H1 (cell line): ENCODE measurements around the gene CIROP. TPM values are rescaled to one million over a fixed set of nuclear protein-coding genes. Genes with fewer than 3 reads are reported as not detected.

Source experiments
- CTCF ChIA-PET: fragments of 300-600 bp; sonication (Branson Sonifier 250); formaldehyde crosslinking; loops from one replicate; lab custom pipeline; 2021; ENCODE audit not compliant: partially characterized antibody; lab: Charles Lee
- POLR2A ChIA-PET: fragments of 300-600 bp; sonication (Branson Sonifier 250); formaldehyde crosslinking; loops from one replicate; lab custom pipeline; 2021; ENCODE audit warnings: inconsistent platforms; ENCODE audit not compliant: partially characterized antibody; lab: Charles Lee
- DNase-seq, 2 experiments: peaks; one replicate each; pipeline versions ENCODE4 v3.0.0 to v3.0.0-alpha.2; 2010 to 2022; ENCODE audit warnings: low spot score in 2 of 2, low read depth in 1 of 2, mixed read lengths in 1 of 2
- FAIRE-seq: peaks from 2 replicates; lab custom pipeline; 2011; peaks lifted over from hg19 to GRCh38; lab: Jason Lieb, UNC
- H2AFZ ChIP-seq: 2 replicates; pipeline ENCODE4 v1.8.1; 2012; ENCODE audit warnings: low read length, inconsistent platforms
- H2AK5ac ChIP-seq: 2 replicates; pipeline ENCODE4 v1.6.1; 2013; ENCODE audit warnings: low read depth, low read length
- H2BK120ac ChIP-seq: replicated peaks from 2 replicates; pipeline ENCODE3; 2013; ENCODE audit warnings: low read depth, low read length, inconsistent platforms
- H2BK12ac ChIP-seq: 2 replicates; pipeline ENCODE4 v1.6.1; 2013; ENCODE audit warnings: low read depth, low read length
- H2BK15ac ChIP-seq: 2 replicates; pipeline ENCODE4 v1.6.1; 2013; ENCODE audit warnings: low read length
- H2BK20ac ChIP-seq: 2 replicates; pipeline ENCODE4 v1.6.1; 2013; ENCODE audit warnings: low read length
- H2BK5ac ChIP-seq: 2 replicates; pipeline ENCODE4 v1.6.1; 2013; ENCODE audit warnings: low read depth, low read length
- H3K14ac ChIP-seq: 2 replicates; pipeline ENCODE4 v1.6.1; 2013; ENCODE audit warnings: inconsistent platforms; ENCODE audit not compliant: insufficient read length
- H3K18ac ChIP-seq: 2 replicates; pipeline ENCODE4 v1.6.1; 2013; ENCODE audit warnings: low read length; ENCODE audit errors: extremely low read depth
- H3K23ac ChIP-seq: 2 replicates; pipeline ENCODE4 v1.6.1; 2013; ENCODE audit warnings: inconsistent platforms; ENCODE audit not compliant: insufficient read length
- H3K23me2 ChIP-seq: 2 replicates; pipeline ENCODE4 v1.6.1; 2013; ENCODE audit warnings: low read depth, low read length
- H3K27ac ChIP-seq: 2 replicates; pipeline ENCODE4 v1.6.1; 2011; ENCODE audit warnings: low read depth, low read length, inconsistent platforms
- H3K27me3 ChIP-seq, 4 experiments: replicated peaks in 1 of 4; 1 replicate in 1 of 4; 2 replicates in 3 of 4; pipeline versions ENCODE4 v1.6.1 to v1.8.1; 2011 to 2013; ENCODE audit warnings: low read length in 3 of 4, mild to moderate bottlenecking in 3 of 4, inconsistent platforms in 2 of 4, mixed read lengths in 2 of 4, moderate library complexity in 1 of 4; ENCODE audit not compliant: control insufficient read depth in 3 of 4, insufficient read depth in 3 of 4; ENCODE audit errors: extremely low read depth in 1 of 4
- H3K36me3 ChIP-seq, 4 experiments: 2 replicates each; pipeline versions ENCODE4 v1.6.1 to v1.8.1; 2011 to 2013; ENCODE audit warnings: mild to moderate bottlenecking in 4 of 4, low read length in 3 of 4, moderate library complexity in 2 of 4, control low read depth in 1 of 4, inconsistent platforms in 1 of 4; ENCODE audit not compliant: insufficient read depth in 4 of 4, control insufficient read depth in 2 of 4
- H3K4ac ChIP-seq: replicated peaks from 2 replicates; pipeline ENCODE3; 2013; ENCODE audit warnings: low read length, low read depth, mixed read lengths, inconsistent platforms; ENCODE audit not compliant: insufficient read length
- H3K4me1 ChIP-seq, 4 experiments: replicated peaks in 1 of 4; 1 replicate in 1 of 4; 2 replicates in 3 of 4; pipeline versions ENCODE4 v1.6.1 to v1.8.1; 2011 to 2013; ENCODE audit warnings: low read length in 3 of 4, inconsistent platforms in 2 of 4, mixed read lengths in 1 of 4; ENCODE audit not compliant: insufficient read depth in 4 of 4, control insufficient read depth in 3 of 4
- H3K4me2 ChIP-seq, 2 experiments: 2 replicates each; pipeline versions ENCODE4 v1.6.1 to v1.8.1; 2011 to 2013; ENCODE audit warnings: low read depth in 2 of 2, low read length in 2 of 2, control low read depth in 1 of 2, inconsistent platforms in 1 of 2, mild to moderate bottlenecking in 1 of 2; ENCODE audit not compliant: insufficient read depth in 1 of 2
- H3K4me3 ChIP-seq, 4 experiments: fragments of 200-600, 300-600 bp in 1 of 4; sonication (generic), shearing (Covaris generic), sonication (Bioruptor Twin) in 1 of 4; 2 replicates each; pipeline versions ENCODE4 v1.5.1 to v1.8.1; 2011 to 2016; ENCODE audit warnings: low read length in 4 of 4, low read depth in 3 of 4, control low read depth in 2 of 4, inconsistent platforms in 2 of 4, mild to moderate bottlenecking in 2 of 4, mixed read lengths in 1 of 4, moderate library complexity in 1 of 4; ENCODE audit not compliant: insufficient read depth in 2 of 4; ENCODE audit errors: extremely low read depth in 1 of 4
- H3K56ac ChIP-seq: replicated peaks from 2 replicates; pipeline ENCODE3; 2013; ENCODE audit warnings: low read depth, mild to moderate bottlenecking, mixed read lengths, low read length, inconsistent platforms; ENCODE audit not compliant: insufficient read length
- H3K79me1 ChIP-seq: 2 replicates; pipeline ENCODE4 v1.6.1; 2013; ENCODE audit warnings: low read depth, low read length, control low read depth
- H3K79me2 ChIP-seq, 2 experiments: 2 replicates each; pipeline versions ENCODE4 v1.6.1 to v1.8.1; 2012 to 2013; ENCODE audit warnings: low read length in 2 of 2, mild to moderate bottlenecking in 2 of 2, inconsistent platforms in 1 of 2; ENCODE audit not compliant: insufficient read depth in 2 of 2, control insufficient read depth in 1 of 2
- H3K9ac ChIP-seq, 4 experiments: replicated peaks in 1 of 4; 1 replicate in 1 of 4; 2 replicates in 3 of 4; pipeline versions ENCODE4 v1.6.1 to v1.8.1; 2011 to 2013; ENCODE audit warnings: low read depth in 3 of 4, low read length in 3 of 4, control low read depth in 2 of 4, mild to moderate bottlenecking in 2 of 4, moderate library complexity in 2 of 4, inconsistent platforms in 1 of 4; ENCODE audit errors: extremely low read depth in 1 of 4
- H3K9me3 ChIP-seq, 2 experiments: 2 replicates each; pipeline versions ENCODE4 v1.6.1 to v1.8.1; 2012 to 2013; ENCODE audit warnings: mild to moderate bottlenecking in 2 of 2, moderate library complexity in 2 of 2, control low read depth in 1 of 2, inconsistent platforms in 1 of 2, low read depth in 1 of 2, low read length in 1 of 2, mixed read lengths in 1 of 2; ENCODE audit not compliant: insufficient read depth in 2 of 2
- H4K20me1 ChIP-seq, 2 experiments: replicated peaks in 1 of 2; 2 replicates each; pipeline versions ENCODE3 to v1.8.1; 2011 to 2013; ENCODE audit warnings: inconsistent platforms in 2 of 2, low read length in 2 of 2, mild to moderate bottlenecking in 1 of 2; ENCODE audit not compliant: insufficient read depth in 2 of 2, control insufficient read depth in 1 of 2
- H4K5ac ChIP-seq: 2 replicates; pipeline ENCODE4 v1.6.1; 2013; ENCODE audit warnings: low read length, low read depth, mixed read lengths, inconsistent platforms; ENCODE audit not compliant: insufficient read length
- H4K8ac ChIP-seq: 2 replicates; pipeline ENCODE4 v1.8.0; 2013; ENCODE audit warnings: mild to moderate bottlenecking, moderate library complexity, low read length, inconsistent platforms; ENCODE audit not compliant: insufficient read depth; ENCODE audit errors: extremely low read depth
- H4K91ac ChIP-seq: replicated peaks from 2 replicates; pipeline ENCODE3; 2013; ENCODE audit warnings: low read length, mixed read lengths, inconsistent platforms; ENCODE audit not compliant: insufficient read length
- CBX8 ChIP-seq: fragments of 300-800, 300-1000 bp; sonication (generic); IDR thresholded peaks from 2 replicates; pipeline ENCODE4 v1.7.1; 2016; ENCODE audit warnings: low read depth, low read length, borderline replicate concordance
- CTCF ChIP-seq, 3 experiments: IDR thresholded peaks; 1 replicate in 2 of 3; 2 replicates in 1 of 3; pipeline versions ENCODE4 v1.5.1 to v1.6.1; 2011; ENCODE audit warnings: low read length in 3 of 3, mild to moderate bottlenecking in 3 of 3, inconsistent platforms in 2 of 3, low read depth in 1 of 3, moderate library complexity in 1 of 3; ENCODE audit not compliant: insufficient read depth in 1 of 3; ENCODE audit errors: control extremely low read depth in 1 of 3
- GTF2F1 ChIP-seq: IDR thresholded peaks from 2 replicates; pipeline ENCODE4 v1.6.1; 2012; ENCODE audit warnings: low read depth, low read length, improper control_type of control experiment, borderline replicate concordance
- POLR2AphosphoS5 ChIP-seq: IDR thresholded peaks from 2 replicates; pipeline ENCODE4 v1.6.1; 2011; ENCODE audit warnings: low read depth, low read length
- RXRA ChIP-seq: IDR thresholded peaks from 2 replicates; pipeline ENCODE4 v1.6.1; 2011; ENCODE audit warnings: low read depth, mild to moderate bottlenecking, low read length, moderate library complexity; ENCODE audit not compliant: insufficient read depth
- TBP ChIP-seq: IDR thresholded peaks from 2 replicates; pipeline ENCODE4 v1.6.1; 2011; ENCODE audit warnings: low read depth, low read length, improper control_type of control experiment
- WGBS, 2 experiments: shearing (Covaris generic) in 1 of 2; methylation state at CpG; one replicate each; pipeline versions ENCODE4 v1.1.6 to v1.1.7; 2013 to 2015; ENCODE audit warnings: low lambda C conversion rate in 2 of 2, mixed read lengths in 2 of 2, inconsistent platforms in 1 of 2, low coverage in 1 of 2, missing lambda C conversion rate in 1 of 2; ENCODE audit not compliant: insufficient replicate concordance in 2 of 2, insufficient coverage in 1 of 2, insufficient read length in 1 of 2; ENCODE audit errors: extremely low coverage in 1 of 2, missing lambda C conversion rate in 1 of 2; 5-methylcytosine and 5-hydroxymethylcytosine counted together
- polyA plus RNA-seq, 7 experiments: library from polyadenylated mRNA; depleted of rRNA in 3 of 7; stranded (reverse) in 5 of 7; unstranded in 2 of 7; fragments of >200 nt in 5 of 7; fragments of 200-250 nt in 2 of 7; gene quantifications; 1 replicate in 5 of 7; 2 replicates in 1 of 7; 4 replicates in 1 of 7; pipeline versions ENCODE4 v1.2.1 to v1.2.3, GENCODE V29; 2011 to 2013; ENCODE audit warnings: missing spikeins in 2 of 7, mixed read lengths in 2 of 7
- total RNA-seq: library from RNA; stranded (reverse); fragmentation: NEBNext Ultra II Directional; extraction: Animal tissue kit (Norgen Biotek cat#: 25700); gene quantifications from 2 replicates; pipeline ENCODE4 v1.2.1, GENCODE V29; 2021

The CIROP gene
- total and polyA plus RNA-seq, 2 of the 8 experiments (the other 6 are each of a cell fraction or from before 2014, with no cell fraction given), result 0.06 TPM; not detected in 1

- H2BK5ac ChIP-seq, result no peak overlapping the region
- no peak overlapping the region for H3K4me2 ChIP-seq
- H3K23ac ChIP-seq, result no peak overlapping the region
- 95% methylated on average over 10 of the region's 10 CpGs; no CpG with 5 or more reads in 1 of the 2 experiments for WGBS, 2 experiments
- POLR2A ChIA-PET, result interaction anchor here (0.8 to 1.5 kb wide), 4 partner anchors 9 to 28 kb away, joined by 3 to 4 read pairs (median 4); no protein-coding TSS in a partner anchor
- H3K4me3 ChIP-seq, result no peak overlapping the region
- peaks cover 3 to 30% of the 10 kb centered on the region in 2 experiments; a peak in 3 of 4 replicates for H3K79me2 ChIP-seq
- H3K56ac ChIP-seq, result no peak overlapping the region
- no peak overlapping the region for H2BK20ac ChIP-seq
- H3K18ac ChIP-seq, result no peak overlapping the region
- peaks cover 0 to 5% of the 10 kb centered on the region in 2 experiments for H4K20me1 ChIP-seq
- no peak overlapping the region for H2BK120ac ChIP-seq
- H2AFZ ChIP-seq, result no peak overlapping the region
- FAIRE-seq (no peak), DNase-seq (no peak)
- H3K23me2 ChIP-seq, result peaks cover under 1% of the 10 kb centered on the region; the same call in 1 of the 2 replicates
- H4K91ac ChIP-seq, result no peak overlapping the region
- H3K14ac ChIP-seq, result no peak overlapping the region
- H3K79me1 ChIP-seq, result peaks cover 10% of the 10 kb centered on the region
- H3K36me3 ChIP-seq, result peaks cover 8 to 17% (median 10%) of the 10 kb centered on the region in 4 experiments; a peak in 7 of 8 replicates
- no peak overlapping the region for H3K27ac ChIP-seq
- CTCF ChIA-PET, result interaction anchor here (0.7 to 4.4 kb wide), 9 partner anchors 10 to 281 kb away, joined by 3 to 33 read pairs (median 5); no protein-coding TSS in a partner anchor
- H2AK5ac ChIP-seq, result no peak overlapping the region
- no peaks in the 10 kb centered on the region for H3K9me3 ChIP-seq
- no peak overlapping the region for H3K9ac ChIP-seq
- no peak overlapping the region for H2BK15ac ChIP-seq
- no peak overlapping the region for H4K8ac ChIP-seq
- H3K4ac ChIP-seq, result no peak overlapping the region
- peaks cover 0 to 2% (median under 1%) of the 10 kb centered on the region in 4 experiments; a peak in 5 of 7 replicates for H3K4me1 ChIP-seq
- TF ChIP-seq RXRA, result no peak
- no peak for TF ChIP-seq TBP
- TF ChIP-seq CBX8, result no peak
- TF ChIP-seq GTF2F1, result no peak
- no peak for TF ChIP-seq POLR2AphosphoS5
- TF ChIP-seq CTCF (IDR thresholded peaks at IDR 0.05; ENCODE audit: control extremely low read depth in 1 of 3, insufficient read depth in 1 of 3, low read depth in 1 of 3, low read length in 3 of 3), result peak in 1 of 3 experiments; percentile 19; a peak in 1 of 4 replicates
- no peak overlapping the region for H2BK12ac ChIP-seq
- H4K5ac ChIP-seq, result no peak overlapping the region
- no peaks in the 10 kb centered on the region; a peak in 2 of 7 replicates for H3K27me3 ChIP-seq
Observed at GRCh38 chr14:23099212-23099861, 5.5 kb downstream of the CIROP start.
